ENCODE data around the gene BCL10. TPM values are rescaled to one million over a fixed set of nuclear protein-coding genes. Genes with fewer than 3 reads are reported as not detected.

The BCL10 gene
- total and polyA plus RNA-seq, 2 of the 8 experiments (the other 6 are each of a cell fraction or from before 2014, with no cell fraction given): 7.4 to 29.6 TPM

GRCh38 chr1:85313888-85314696 is 37.7 kb upstream of the BCL10 start:
- Histone ChIP-seq H2BK20ac (ENCODE audit: low read length) (no peak overlapping the region), H4K5ac (ENCODE audit: insufficient read length, low read depth, low read length) (no peak overlapping the region), H3K56ac (replicated peaks; ENCODE audit: insufficient read length, low read depth, low read length) (no peak overlapping the region), H2BK5ac (ENCODE audit: low read depth, low read length) (no peak overlapping the region), H3K9me3 (ENCODE audit: insufficient read depth in 2 of 2, low read depth in 1 of 2, low read length in 1 of 2) (no peaks in the 10 kb centered on the region), H2AK5ac (ENCODE audit: low read depth, low read length) (no peak overlapping the region), H3K23me2 (ENCODE audit: low read depth, low read length) (no peaks in the 10 kb centered on the region), H2BK15ac (ENCODE audit: low read length) (no peak overlapping the region), H3K79me1 (ENCODE audit: low read depth, low read length) (no peaks in the 10 kb centered on the region; the same call in 1 of the 2 replicates), H2BK12ac (ENCODE audit: low read depth, low read length) (no peak overlapping the region), H2BK120ac (replicated peaks; ENCODE audit: low read depth, low read length) (no peak overlapping the region), H3K79me2 (ENCODE audit: control insufficient read depth in 1 of 2, insufficient read depth in 2 of 2, low read length in 2 of 2) (no peaks in the 10 kb centered on the region), H2AFZ (ENCODE audit: low read length) (no peak overlapping the region), H3K23ac (ENCODE audit: insufficient read length) (no peak overlapping the region), H3K4me3 (ENCODE audit: extremely low read depth in 1 of 4, insufficient read depth in 2 of 4, low read depth in 3 of 4, low read length in 4 of 4) (no peak overlapping the region), H4K91ac (replicated peaks; ENCODE audit: insufficient read length, low read length) (no peak overlapping the region), H4K20me1 (replicated peaks in 1 of 2; ENCODE audit: control insufficient read depth in 1 of 2, insufficient read depth in 2 of 2, low read length in 2 of 2) (peaks cover 0 to 1% of the 10 kb centered on the region in 2 experiments), H3K27ac (ENCODE audit: low read depth, low read length) (no peak overlapping the region), H3K4me2 (ENCODE audit: insufficient read depth in 1 of 2, low read depth in 2 of 2, low read length in 2 of 2) (no peak overlapping the region), H3K14ac (ENCODE audit: insufficient read length) (no peak overlapping the region), H3K18ac (ENCODE audit: extremely low read depth, low read length) (no peak overlapping the region), H4K8ac (ENCODE audit: extremely low read depth, insufficient read depth, low read length) (no peak overlapping the region), H3K4me1 (replicated peaks in 1 of 4; ENCODE audit: control insufficient read depth in 3 of 4, insufficient read depth in 4 of 4, low read length in 3 of 4) (no peaks in the 10 kb centered on the region), H3K4ac (replicated peaks; ENCODE audit: insufficient read length, low read depth, low read length) (no peak overlapping the region), H3K27me3 (replicated peaks in 1 of 4; ENCODE audit: control insufficient read depth in 3 of 4, extremely low read depth in 1 of 4, insufficient read depth in 3 of 4, low read length in 3 of 4) (no peaks in the 10 kb centered on the region), H3K9ac (replicated peaks in 1 of 4; ENCODE audit: extremely low read depth in 1 of 4, low read depth in 3 of 4, low read length in 3 of 4) (no peak overlapping the region), H3K36me3 (ENCODE audit: control insufficient read depth in 2 of 4, insufficient read depth in 4 of 4, low read length in 3 of 4) (no peaks in the 10 kb centered on the region; a peak in 1 of 8 replicates)
- no peak for TF ChIP-seq JUN (IDR thresholded peaks at IDR 0.05; ENCODE audit: low read depth, low read length)
- FAIRE-seq (no peak), DNase-seq (ENCODE audit: low read depth in 1 of 2, low spot score in 2 of 2) (no peak)
- ChIA-PET POLR2A (ENCODE audit: partially characterized antibody) (no interaction called here), CTCF (ENCODE audit: partially characterized antibody) (interaction anchor here (0.5 to 0.7 kb wide), 2 partner anchors 30 to 78 kb away, joined by 3 to 4 read pairs; no protein-coding TSS in a partner anchor)
- 91% methylated on average over 3 of the region's 3 CpGs; no CpG with 5 or more reads in 1 of the 2 experiments for WGBS, 2 experiments (ENCODE audit: extremely low coverage in 1 of 2, insufficient coverage in 1 of 2, insufficient read length in 1 of 2, insufficient replicate concordance in 2 of 2, low coverage in 1 of 2, low lambda C conversion rate in 2 of 2, missing lambda C conversion rate in 1 of 2)

Measured in H1 (cell line).